HG03565 (cell line): ENCODE measurements around the gene PPP1R14B.

ENCODE experiments used
- ATAC-seq: cut with Tn5 transposase; IDR thresholded peaks from one replicate; pipeline ENCODE4 v1.9.1; 2021; ENCODE audit warnings: mild to moderate bottlenecking, moderate library complexity; ENCODE audit not compliant: unreplicated experiment

Gene PPP1R14B

GRCh38 chr11:64281957-64282770 lies 35.4 kb upstream of the PPP1R14B start:
- ATAC-seq = no peak

- ATAC-seq = no peak
These were observed 31.9 kb upstream of the PPP1R14B start for GRCh38 chr11:64278576-64279190.

GRCh38 chr11:64276653-64277431 lies 30.1 kb upstream of the PPP1R14B start:
- ATAC-seq = no peak

GRCh38 chr11:64275841-64276240 lies 29.1 kb upstream of the PPP1R14B start:
- no peak for ATAC-seq

GRCh38 chr11:64275031-64275800 lies 28.5 kb upstream of the PPP1R14B start:
- no peak for ATAC-seq

- ATAC-seq = peak; percentile 46
These were observed 22.9 kb upstream of the PPP1R14B start for GRCh38 chr11:64269540-64270220.

- peak; percentile 4 for ATAC-seq
These were observed 22.3 kb upstream of the PPP1R14B start for GRCh38 chr11:64268893-64269539.

GRCh38 chr11:64268025-64268892 lies 21.5 kb upstream of the PPP1R14B start:
- no peak for ATAC-seq

GRCh38 chr11:64267207-64267945 lies 20.6 kb upstream of the PPP1R14B start:
- ATAC-seq = no peak

GRCh38 chr11:64266339-64266738 lies 19.6 kb upstream of the PPP1R14B start:
- no peak for ATAC-seq

- no peak for ATAC-seq
These were observed 18.7 kb upstream of the PPP1R14B start for GRCh38 chr11:64265176-64266160.

GRCh38 chr11:64264371-64264852 lies 17.7 kb upstream of the PPP1R14B start:
- no peak for ATAC-seq

- no peak for ATAC-seq
These were observed 17.2 kb upstream of the PPP1R14B start for GRCh38 chr11:64263947-64264317.

GRCh38 chr11:64263021-64263946 lies 16.5 kb upstream of the PPP1R14B start:
- no peak for ATAC-seq

- ATAC-seq = no peak
These were observed 15.7 kb upstream of the PPP1R14B start for GRCh38 chr11:64262271-64263002.
